Measurements from ENCODE around the gene DRC7. TPM values are rescaled to one million over a fixed set of nuclear protein-coding genes. Genes with fewer than 3 reads are reported as not detected.

DRC7 gene
- total and polyA plus RNA-seq, 2 experiments from 2014 or later, result not detected

GRCh38 chr16:57738844-57739243 lies 44.2 kb downstream of the DRC7 start:
- peaks cover 17% of the 10 kb centered on the region; the same call in 1 of the 2 replicates for H3K79me2 ChIP-seq (ENCODE audit: insufficient read depth)
- no peaks in the 10 kb centered on the region for H3K27me3 ChIP-seq (replicated peaks; ENCODE audit: insufficient read depth)
- H3K9ac ChIP-seq, result no peak overlapping the region
- H3K4me3 ChIP-seq, result no peak overlapping the region
- H3K9me3 ChIP-seq (ENCODE audit: low read depth), result no peaks in the 10 kb centered on the region
- no peak overlapping the region for H3K4me2 ChIP-seq (ENCODE audit: unreplicated experiment)
- no peak for DNase-seq
- H2AFZ ChIP-seq, result no peak overlapping the region
- H3K4me1 ChIP-seq (ENCODE audit: insufficient read depth), result peaks cover 14% of the 10 kb centered on the region
- H3K9me2 ChIP-seq (ENCODE audit: insufficient read depth), result no peaks in the 10 kb centered on the region
- no peak overlapping the region for H3K27ac ChIP-seq
- H3K36me3 ChIP-seq (ENCODE audit: low read depth), result no peaks in the 10 kb centered on the region; the same call in 1 of the 2 replicates
- no peaks in the 10 kb centered on the region for H4K20me1 ChIP-seq (ENCODE audit: insufficient read depth)
- TF ChIP-seq EZH2 (IDR thresholded peaks at IDR 0.05; ENCODE audit: insufficient read depth, poor library complexity, severe bottlenecking), result no peak
- no peak for TF ChIP-seq EZH2phosphoT487 (IDR thresholded peaks at IDR 0.05; ENCODE audit: insufficient read depth, low read depth)
- peaks cover 13% of the 10 kb centered on the region; the same call in 1 of the 2 replicates for H3F3A ChIP-seq (ENCODE audit: insufficient read depth)
- 90 to 97% methylated on average over 7 of the region's 7 CpGs for WGBS, 2 experiments (ENCODE audit: low coverage in 1 of 2, low lambda C conversion rate in 2 of 2, missing lambda C conversion rate in 2 of 2)
- in situ Hi-C loops (cut with MboI), result no loop called here

DNA sequence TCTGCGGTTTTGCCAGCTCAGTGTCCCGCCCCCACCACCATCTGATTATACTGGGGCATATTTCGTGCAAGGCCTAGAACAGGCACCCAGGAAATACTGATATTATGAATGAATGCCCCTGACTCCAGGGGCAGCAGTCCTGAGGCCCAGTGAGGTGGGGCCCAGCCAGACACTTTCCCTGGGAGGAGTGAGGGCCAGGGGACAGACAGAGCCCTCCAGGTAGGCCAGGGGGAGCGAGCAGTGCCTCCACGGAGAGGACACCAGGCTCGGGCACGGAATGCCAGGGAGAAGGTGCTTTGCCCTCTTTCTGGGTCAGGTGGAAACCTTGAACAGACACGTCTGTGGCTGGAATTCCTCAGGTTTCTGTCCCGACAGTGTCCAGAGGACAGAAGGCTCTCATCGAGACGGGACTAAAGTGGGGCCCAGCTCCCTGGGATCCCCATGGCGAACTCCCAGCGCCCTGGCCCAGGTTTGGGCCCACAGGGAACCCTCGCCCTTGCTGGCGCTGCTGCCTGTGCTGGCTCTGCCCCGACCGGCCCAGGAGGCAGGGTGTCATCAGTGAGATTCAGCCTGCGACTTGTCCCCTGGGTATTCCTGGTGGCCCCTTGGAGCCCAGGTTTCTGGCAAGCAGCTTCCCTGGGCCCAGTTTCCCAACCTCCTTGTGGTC lies 45.3 kb downstream of the DRC7 start:
- H3K79me2 ChIP-seq (ENCODE audit: insufficient read depth), result peaks cover 17% of the 10 kb centered on the region; the same call in 1 of the 2 replicates
- no peaks in the 10 kb centered on the region for H4K20me1 ChIP-seq (ENCODE audit: insufficient read depth)
- no peak for DNase-seq
- no peaks in the 10 kb centered on the region for H3K9me3 ChIP-seq (ENCODE audit: low read depth)
- no peak overlapping the region for H3K4me3 ChIP-seq
- H3K4me2 ChIP-seq (ENCODE audit: unreplicated experiment), result no peak overlapping the region
- H3K4me1 ChIP-seq (ENCODE audit: insufficient read depth), result peaks cover 9% of the 10 kb centered on the region
- in situ Hi-C loops (cut with MboI), result no loop called here
- TF ChIP-seq EZH2 (IDR thresholded peaks at IDR 0.05; ENCODE audit: insufficient read depth, poor library complexity, severe bottlenecking) (no peak), EZH2phosphoT487 (IDR thresholded peaks at IDR 0.05; ENCODE audit: insufficient read depth, low read depth) (no peak)
- no peak overlapping the region for H3K27ac ChIP-seq
- no peaks in the 10 kb centered on the region for H3K27me3 ChIP-seq (replicated peaks; ENCODE audit: insufficient read depth)
- 95 to 97% methylated on average over 18 of the region's 18 CpGs for WGBS, 2 experiments (ENCODE audit: low coverage in 1 of 2, low lambda C conversion rate in 2 of 2, missing lambda C conversion rate in 2 of 2)
- no peak overlapping the region for H2AFZ ChIP-seq
- H3K36me3 ChIP-seq (ENCODE audit: low read depth), result no peaks in the 10 kb centered on the region; the same call in 1 of the 2 replicates
- H3K9me2 ChIP-seq (ENCODE audit: insufficient read depth), result no peaks in the 10 kb centered on the region
- H3K9ac ChIP-seq, result no peak overlapping the region
- peaks cover 13% of the 10 kb centered on the region; the same call in 1 of the 2 replicates for H3F3A ChIP-seq (ENCODE audit: insufficient read depth)

DNA sequence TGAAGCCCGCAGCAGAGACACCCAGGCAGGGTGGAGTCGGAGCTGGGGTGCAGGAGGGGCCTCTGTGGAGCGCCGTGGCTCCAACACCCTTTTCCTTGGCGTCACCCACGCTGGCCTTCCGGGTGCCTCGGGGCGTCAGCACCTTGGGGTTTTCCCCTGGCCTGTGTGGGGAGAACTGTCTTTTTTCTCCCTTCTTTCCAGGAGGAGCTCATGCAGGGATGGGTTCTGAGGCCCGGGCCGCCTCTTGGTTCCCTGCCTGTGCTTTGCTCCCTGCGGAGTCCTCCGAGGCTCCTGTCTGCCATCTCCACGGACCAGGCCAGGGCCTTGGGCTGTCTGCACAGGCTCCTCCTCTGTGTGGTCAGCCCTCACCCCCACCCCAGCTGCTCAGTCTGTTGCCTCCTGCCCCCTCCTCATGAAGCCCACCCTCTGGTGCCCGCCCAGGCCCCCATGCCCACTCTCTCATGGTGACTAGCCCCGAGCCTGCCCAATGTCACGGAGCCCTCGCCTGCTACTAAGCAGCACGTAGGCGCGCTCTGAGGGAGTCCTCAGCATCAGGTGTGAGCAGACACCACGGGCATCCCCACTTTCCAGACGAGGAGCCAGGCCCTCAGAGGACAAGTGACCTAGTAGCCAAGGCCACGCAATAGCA lies 45.9 kb downstream of the DRC7 start:
- peaks cover 9% of the 10 kb centered on the region for H3K4me1 ChIP-seq (ENCODE audit: insufficient read depth)
- in situ Hi-C loops (cut with MboI), result no loop called here
- H3F3A ChIP-seq (ENCODE audit: insufficient read depth), result peaks cover 13% of the 10 kb centered on the region; the same call in 1 of the 2 replicates
- H3K27ac ChIP-seq, result no peak overlapping the region
- no peaks in the 10 kb centered on the region for H4K20me1 ChIP-seq (ENCODE audit: insufficient read depth)
- WGBS, 2 experiments (ENCODE audit: low coverage in 1 of 2, low lambda C conversion rate in 2 of 2, missing lambda C conversion rate in 2 of 2), result 86 to 95% methylated on average over 22 to 23 of the region's 24 CpGs
- H3K4me2 ChIP-seq (ENCODE audit: unreplicated experiment), result no peak overlapping the region
- no peaks in the 10 kb centered on the region; the same call in 1 of the 2 replicates for H3K36me3 ChIP-seq (ENCODE audit: low read depth)
- H2AFZ ChIP-seq, result no peak overlapping the region
- no peaks in the 10 kb centered on the region for H3K27me3 ChIP-seq (replicated peaks; ENCODE audit: insufficient read depth)
- H3K9me2 ChIP-seq (ENCODE audit: insufficient read depth), result no peaks in the 10 kb centered on the region
- TF ChIP-seq EZH2phosphoT487 (IDR thresholded peaks at IDR 0.05; ENCODE audit: insufficient read depth, low read depth), result no peak
- TF ChIP-seq EZH2 (IDR thresholded peaks at IDR 0.05; ENCODE audit: insufficient read depth, poor library complexity, severe bottlenecking), result no peak
- no peak overlapping the region for H3K9ac ChIP-seq
- no peak overlapping the region for H3K4me3 ChIP-seq
- H3K9me3 ChIP-seq (ENCODE audit: low read depth), result no peaks in the 10 kb centered on the region
- no peak for DNase-seq
- peaks cover 17% of the 10 kb centered on the region; the same call in 1 of the 2 replicates for H3K79me2 ChIP-seq (ENCODE audit: insufficient read depth)

DNA sequence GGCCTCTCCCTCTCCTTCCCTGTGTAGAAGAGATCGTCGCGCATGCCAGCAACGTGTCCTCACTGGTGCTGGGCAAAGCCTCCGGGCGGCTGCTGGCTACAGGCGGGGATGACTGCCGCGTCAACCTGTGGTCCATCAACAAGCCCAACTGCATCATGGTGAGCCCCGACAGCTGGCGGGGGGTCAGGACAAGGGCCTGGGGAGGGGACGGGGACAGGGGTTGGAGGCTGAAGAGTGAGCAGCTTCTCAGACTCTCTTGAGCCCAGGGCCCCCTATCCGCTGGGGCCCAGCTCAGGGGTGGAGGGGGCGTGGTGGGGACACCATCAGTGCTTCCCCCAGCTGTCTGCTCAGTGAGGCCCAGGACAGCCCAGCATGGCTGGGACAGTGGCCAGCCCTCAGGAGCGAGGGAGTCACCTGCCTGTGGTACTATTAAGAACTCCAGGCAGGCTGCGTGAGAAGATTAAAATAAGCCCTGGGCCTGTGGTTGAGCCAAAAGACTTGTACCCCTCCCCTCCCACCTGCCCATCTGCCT lies 47.1 kb downstream of the DRC7 start:
- peaks cover 9% of the 10 kb centered on the region; the same call in 1 of the 2 replicates for H3F3A ChIP-seq (ENCODE audit: insufficient read depth)
- H3K9me2 ChIP-seq (ENCODE audit: insufficient read depth), result no peaks in the 10 kb centered on the region
- in situ Hi-C loops (cut with MboI), result no loop called here
- no peaks in the 10 kb centered on the region; the same call in 1 of the 2 replicates for H3K36me3 ChIP-seq (ENCODE audit: low read depth)
- H3K4me1 ChIP-seq (ENCODE audit: insufficient read depth), result peaks cover 7% of the 10 kb centered on the region
- H3K27me3 ChIP-seq (replicated peaks; ENCODE audit: insufficient read depth), result no peaks in the 10 kb centered on the region
- no peak for DNase-seq
- H3K9ac ChIP-seq, result no peak overlapping the region
- no peak overlapping the region for H2AFZ ChIP-seq
- WGBS, 2 experiments (ENCODE audit: low coverage in 1 of 2, low lambda C conversion rate in 2 of 2, missing lambda C conversion rate in 2 of 2), result 89 to 98% methylated on average over 13 to 16 of the region's 16 CpGs
- no peak overlapping the region for H3K27ac ChIP-seq
- no peaks in the 10 kb centered on the region for H4K20me1 ChIP-seq (ENCODE audit: insufficient read depth)
- H3K4me3 ChIP-seq, result no peak overlapping the region
- H3K9me3 ChIP-seq (ENCODE audit: low read depth), result no peaks in the 10 kb centered on the region
- peaks cover 17% of the 10 kb centered on the region; the same call in 1 of the 2 replicates for H3K79me2 ChIP-seq (ENCODE audit: insufficient read depth)
- no peak for TF ChIP-seq EZH2 (IDR thresholded peaks at IDR 0.05; ENCODE audit: insufficient read depth, poor library complexity, severe bottlenecking)
- TF ChIP-seq EZH2phosphoT487 (IDR thresholded peaks at IDR 0.05; ENCODE audit: insufficient read depth, low read depth), result no peak
- no peak overlapping the region for H3K4me2 ChIP-seq (ENCODE audit: unreplicated experiment)

Measured in GM23248 (cell line).